Spleen (tissue), 7 donors: ENCODE results near the gene TCF7.

Source experiments
- CTCF ChIP-seq, 11 experiments: fragments of 200-600 bp in 7 of 11; fragments of 450-650 bp in 4 of 11; sonication (generic) in 4 of 11; IDR thresholded peaks in 8 of 11; conservative IDR thresholded peaks in 3 of 11; 1 replicate in 7 of 11; 2 replicates in 4 of 11; pipeline versions ENCODE4 v1.4.0 to v1.8.0; 2016 to 2021; ENCODE audit warnings: antibody characterized with exemption in 11 of 11, inconsistent platforms in 4 of 11, mild to moderate bottlenecking in 1 of 11
- POLR2A ChIP-seq, 3 donors: fragments of 450-650 bp; IDR thresholded peaks; one replicate each; pipeline ENCODE4 v1.5.1; 2017; ENCODE audit warnings: antibody characterized with exemption in 3 of 3, mild to moderate bottlenecking in 1 of 3
- POLR2AphosphoS5 ChIP-seq, 3 donors: sonication (generic); formaldehyde crosslinking; IDR thresholded peaks; one replicate each; pipeline ENCODE4 v1.5.1; 2017; ENCODE audit warnings: antibody characterized with exemption in 3 of 3
- donor health status: DM: no; HTN: no; CAD: no; lungs with moderate emphysema.
- donor health status: DM: no; HTN: no; CAD: no.
- donor health status: DM: no; HTN: no; CAD: no.

GRCh38 chr5:134106991-134107701 is 7.3 kb upstream of the TCF7 start:
- TF ChIP-seq CTCF (IDR thresholded peaks at IDR 0.05 in 8 of 11, conservative IDR thresholded peaks at IDR 0.05 in 3 of 11) (no peak), POLR2A (IDR thresholded peaks at IDR 0.05) (no peak), POLR2AphosphoS5 (IDR thresholded peaks at IDR 0.05) (no peak)
